Gastrocnemius medialis (tissue), 4 donors: ENCODE data around the gene OSBPL10. TPM values are rescaled to one million over a fixed set of nuclear protein-coding genes. Genes with fewer than 3 reads are reported as not detected.

Experiments
- ATAC-seq, 2 donors: fragments of 150-250 bp; one replicate each; pipeline ENCODE4 v1.9.1; 2016
- DNase-seq, 2 donors: peaks; one replicate each; pipeline ENCODE4 v3.0.0-alpha.2; 2019
- H3K27ac ChIP-seq, 4 donors: fragments of 200-600 bp; sonication (generic); 1 replicate in 1 of 4; 2 replicates in 3 of 4; pipeline ENCODE4 v1.5.1; 2016 to 2018; ENCODE audit warnings: mild to moderate bottlenecking in 2 of 4, moderate library complexity in 1 of 4
- H3K27me3 ChIP-seq, 3 donors: fragments of 200-600 bp; sonication (generic) in 2 of 3; 1 replicate in 1 of 3; 2 replicates in 2 of 3; pipeline versions ENCODE4 v1.5.1 to v1.6.0; 2016 to 2019; ENCODE audit warnings: mild to moderate bottlenecking in 1 of 3, moderate library complexity in 1 of 3
- H3K36me3 ChIP-seq, 2 donors: fragments of 200-600 bp; sonication (generic) in 1 of 2; one replicate each; pipeline ENCODE4 v1.5.1; 2017 to 2018
- H3K4me1 ChIP-seq, 2 donors: fragments of 200-600 bp; sonication (generic) in 1 of 2; one replicate each; pipeline ENCODE4 v1.5.1; 2016 to 2017; ENCODE audit warnings: mild to moderate bottlenecking in 2 of 2
- H3K4me3 ChIP-seq, 4 donors: fragments of 200-600 bp; sonication (generic) in 3 of 4; 1 replicate in 1 of 4; 2 replicates in 3 of 4; pipeline ENCODE4 v1.5.1; 2016 to 2019; ENCODE audit warnings: mild to moderate bottlenecking in 2 of 4
- H3K9me3 ChIP-seq, 3 donors: fragments of 200-600 bp; sonication (generic) in 2 of 3; 1 replicate in 1 of 3; 2 replicates in 2 of 3; pipeline ENCODE4 v1.5.1; 2016 to 2019
- CTCF ChIP-seq, 5 experiments: fragments of 450-650 bp in 3 of 5; fragments of 200-600 bp in 2 of 5; sonication (generic) in 2 of 5; IDR thresholded peaks in 4 of 5; conservative IDR thresholded peaks in 1 of 5; 1 replicate in 4 of 5; 2 replicates in 1 of 5; pipeline ENCODE4 v1.5.1; 2016 to 2019; ENCODE audit warnings: antibody characterized with exemption in 5 of 5, mild to moderate bottlenecking in 3 of 5, moderate library complexity in 3 of 5
- POLR2A ChIP-seq, 2 donors: fragments of 450-650 bp; IDR thresholded peaks; one replicate each; pipeline ENCODE4 v1.6.1; 2017; ENCODE audit warnings: antibody characterized with exemption in 2 of 2, mild to moderate bottlenecking in 2 of 2, moderate library complexity in 2 of 2
- in situ Hi-C, 4 donors: fragments of 200-750 bp; cut with MboI; loops; one replicate each; pipeline versions ENCODE4 v1.15.0 to v1.8.0; 2017; ENCODE audit warnings: low sequenced_read_pairs in 4 of 4
- intact Hi-C: fragments of 100-400 bp; cut with DNase I; formaldehyde crosslinking; loops from one replicate; pipeline ENCODE4 v1.15.1; 2023; ENCODE audit warnings: low total_unique reads
- total RNA-seq, 4 donors: library from RNA; depleted of rRNA; stranded (reverse); fragments of >200 nt; gene quantifications; one replicate each; pipeline versions ENCODE4 v1.1.0 to v1.2.3, GENCODE V29; 2016

The OSBPL10 gene
- total RNA-seq, 4 donors from 2014 or later = 1.4 to 7.0 (median 3.8) TPM

GRCh38 chr3:31924610-31925270 lies 56.3 kb downstream of the OSBPL10 start:
- Histone ChIP-seq H3K4me3 (no peak overlapping the region), H3K27me3 (no peaks in the 10 kb centered on the region), H3K27ac (no peak overlapping the region), H3K4me1 (no peaks in the 10 kb centered on the region), H3K9me3 (no peaks in the 10 kb centered on the region), H3K36me3 (no peaks in the 10 kb centered on the region)
- TF ChIP-seq POLR2A (IDR thresholded peaks at IDR 0.05) (no peak), CTCF (IDR thresholded peaks at IDR 0.05 in 4 of 5, conservative IDR thresholded peaks at IDR 0.05 in 1 of 5) (no peak)
- in situ Hi-C loops = no loop called here
- ATAC-seq (no peak), DNase-seq (no peak)
- intact Hi-C loops = no loop called here

GRCh38 chr3:31922962-31923361 lies 58.1 kb downstream of the OSBPL10 start:
- in situ Hi-C loops = no loop called here
- no peak overlapping the region for H3K27ac ChIP-seq
- DNase-seq (no peak), ATAC-seq (no peak)
- H3K36me3 ChIP-seq = no peaks in the 10 kb centered on the region
- no peaks in the 10 kb centered on the region for H3K9me3 ChIP-seq
- no peak overlapping the region for H3K4me3 ChIP-seq
- no peaks in the 10 kb centered on the region for H3K4me1 ChIP-seq
- no peak for TF ChIP-seq POLR2A (IDR thresholded peaks at IDR 0.05)
- TF ChIP-seq CTCF (IDR thresholded peaks at IDR 0.05 in 4 of 5, conservative IDR thresholded peaks at IDR 0.05 in 1 of 5) = no peak
- H3K27me3 ChIP-seq = no peaks in the 10 kb centered on the region
- intact Hi-C loops = no loop called here

GRCh38 chr3:31921837-31922236 lies 59.2 kb downstream of the OSBPL10 start:
- intact Hi-C loops (no loop called here), in situ Hi-C loops (no loop called here)
- H3K4me1 ChIP-seq = no peaks in the 10 kb centered on the region
- ATAC-seq = no peak
- no peak overlapping the region for H3K4me3 ChIP-seq
- H3K36me3 ChIP-seq = no peaks in the 10 kb centered on the region
- no peaks in the 10 kb centered on the region for H3K9me3 ChIP-seq
- TF ChIP-seq POLR2A (IDR thresholded peaks at IDR 0.05) = no peak
- no peak for TF ChIP-seq CTCF (IDR thresholded peaks at IDR 0.05 in 4 of 5, conservative IDR thresholded peaks at IDR 0.05 in 1 of 5)
- DNase-seq = no peak
- no peak overlapping the region for H3K27ac ChIP-seq
- H3K27me3 ChIP-seq = no peaks in the 10 kb centered on the region

GRCh38 chr3:31920310-31920709 lies 60.8 kb downstream of the OSBPL10 start:
- no peak for TF ChIP-seq POLR2A (IDR thresholded peaks at IDR 0.05)
- TF ChIP-seq CTCF (IDR thresholded peaks at IDR 0.05 in 4 of 5, conservative IDR thresholded peaks at IDR 0.05 in 1 of 5) = no peak
- no peaks in the 10 kb centered on the region for H3K36me3 ChIP-seq
- no peaks in the 10 kb centered on the region for H3K27me3 ChIP-seq
- H3K4me1 ChIP-seq = no peaks in the 10 kb centered on the region
- in situ Hi-C loops (no loop called here), intact Hi-C loops (no loop called here)
- ATAC-seq = no peak
- no peaks in the 10 kb centered on the region for H3K9me3 ChIP-seq
- no peak overlapping the region for H3K4me3 ChIP-seq
- no peak for DNase-seq
- H3K27ac ChIP-seq = no peak overlapping the region

- H3K4me3 ChIP-seq = no peak overlapping the region
- H3K27ac ChIP-seq = no peak overlapping the region
- DNase-seq = no peak
- TF ChIP-seq CTCF (IDR thresholded peaks at IDR 0.05 in 4 of 5, conservative IDR thresholded peaks at IDR 0.05 in 1 of 5) (no peak), POLR2A (IDR thresholded peaks at IDR 0.05) (no peak)
- no peak for ATAC-seq
- H3K4me1 ChIP-seq = no peaks in the 10 kb centered on the region
- H3K27me3 ChIP-seq = no peaks in the 10 kb centered on the region
- H3K36me3 ChIP-seq = no peaks in the 10 kb centered on the region
- intact Hi-C loops (no loop called here), in situ Hi-C loops (no loop called here)
- H3K9me3 ChIP-seq = no peaks in the 10 kb centered on the region
These were observed 61.5 kb downstream of the OSBPL10 start for GRCh38 chr3:31919528-31919927.
